Activated naive CD4-positive, alpha-beta T cell (primary cell): ENCODE data around the gene PRKCD.
A peak's percentile ranks its signal among the peaks of the same experiment; 100 is the strongest.

ENCODE experiments used
- DNase-seq, 4 experiments: peaks; one replicate each; lab custom pipeline; 2025; lab: John Stamatoyannopoulos, UW

Gene PRKCD

DNA sequence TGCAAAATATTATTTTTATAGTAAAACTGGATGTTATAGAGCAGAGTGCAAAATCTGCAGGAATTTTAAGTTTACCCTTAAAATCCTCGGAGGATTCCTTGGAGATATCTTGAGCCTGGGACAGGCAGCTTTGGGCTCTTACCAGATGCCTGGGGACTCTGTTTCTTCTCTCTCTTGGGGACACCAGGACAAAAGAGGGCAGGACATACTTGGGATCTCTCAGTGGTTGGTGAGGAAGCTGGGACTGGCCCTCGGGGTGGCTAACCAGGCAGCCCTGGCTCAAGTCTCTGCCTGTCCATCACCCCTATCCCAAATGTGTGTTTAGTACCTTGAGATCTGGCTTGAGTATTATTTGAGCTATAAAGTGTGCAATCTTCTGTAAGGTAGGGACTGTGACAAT, 56.2 kb downstream of the PRKCD start:
- no peak for DNase-seq

GRCh38 chr3:53218131-53218530, 57.1 kb downstream of the PRKCD start:
- no peak for DNase-seq

GRCh38 chr3:53219895-53220483, 59.0 kb downstream of the PRKCD start:
- peak; percentile 29 to 64 (median 53) for DNase-seq

DNA sequence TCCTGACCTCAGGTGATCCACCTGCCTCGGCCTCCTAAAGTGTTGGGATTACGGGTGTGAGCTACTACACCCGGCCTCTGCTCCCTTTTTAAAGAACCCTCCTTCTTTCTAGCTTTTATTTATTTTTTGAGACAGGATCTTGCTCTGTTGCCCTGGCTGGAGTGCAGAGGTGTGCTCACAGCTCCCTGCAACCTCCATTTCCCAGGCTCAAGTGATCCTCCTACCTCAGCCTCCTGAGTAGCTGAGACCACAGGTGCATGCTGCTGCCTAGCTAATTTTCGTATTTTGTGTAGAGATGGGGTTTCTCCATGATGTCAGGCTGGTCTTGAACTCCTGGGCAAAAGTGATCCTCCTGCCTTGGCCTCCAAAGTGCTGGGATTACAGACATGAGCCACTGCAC, 60.3 kb downstream of the PRKCD start:
- no peak for DNase-seq

GRCh38 chr3:53221827-53222182, 60.8 kb downstream of the PRKCD start:
- DNase-seq = no peak

DNA sequence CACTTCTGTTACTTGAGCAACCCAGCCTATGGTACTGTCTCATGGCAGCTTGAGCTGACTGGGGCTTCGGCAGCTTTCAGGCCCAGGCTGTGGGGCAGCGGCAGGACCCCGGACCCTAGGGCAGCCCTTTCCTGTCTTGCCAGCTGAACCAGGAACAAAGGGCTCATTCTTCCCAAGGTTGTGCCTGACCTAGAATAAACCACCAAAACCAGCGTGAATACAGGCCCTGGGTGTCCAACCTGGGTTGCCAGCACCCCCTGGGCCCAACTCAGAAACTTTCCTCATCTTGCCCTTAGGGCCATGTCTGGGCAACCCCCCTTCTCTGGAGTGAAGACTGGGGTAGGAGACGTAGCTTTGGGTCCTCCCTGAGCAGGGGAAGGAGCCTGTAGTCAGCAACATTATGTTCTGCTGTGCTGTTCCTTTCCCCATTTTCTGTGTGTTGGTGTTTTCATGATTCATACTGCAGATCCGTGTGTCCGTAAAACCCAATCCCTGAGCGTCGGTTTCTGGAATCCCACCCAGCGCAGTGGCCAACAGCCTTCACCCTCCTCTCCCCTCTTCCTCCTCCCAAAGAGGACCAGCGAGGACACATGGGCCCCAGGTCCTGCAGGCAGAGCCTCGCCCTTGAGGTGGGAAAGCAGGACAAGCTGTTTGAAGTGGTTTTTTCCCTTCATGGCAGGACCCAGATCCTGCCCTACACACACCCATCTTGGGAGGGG, 61.3 kb downstream of the PRKCD start:
- DNase-seq = no peak

GRCh38 chr3:53223025-53223424, 62.0 kb downstream of the PRKCD start:
- no peak for DNase-seq

- no peak for DNase-seq
Observed at GRCh38 chr3:53223541-53223966, 62.5 kb downstream of the PRKCD start.

DNA sequence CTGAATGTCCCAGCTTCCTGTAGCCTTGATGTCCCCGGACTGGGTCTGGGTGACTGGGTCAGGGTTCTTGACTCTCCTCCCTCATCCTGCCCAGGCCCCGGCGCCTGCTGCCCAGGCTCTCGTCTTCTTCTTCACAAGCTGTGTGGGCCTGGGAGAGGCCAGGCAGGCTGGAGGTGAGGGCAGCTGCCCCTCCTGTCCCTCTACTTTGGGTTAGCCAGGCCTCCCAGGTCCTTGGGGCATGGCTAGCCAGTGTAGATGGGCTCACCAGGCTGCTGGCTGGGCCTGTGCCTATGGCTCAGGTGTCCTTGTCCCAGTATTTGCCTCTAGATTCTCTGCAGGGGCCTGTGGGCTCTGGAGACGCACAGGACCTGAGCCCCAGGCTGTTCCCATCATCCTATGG, 63.0 kb downstream of the PRKCD start:
- DNase-seq = no peak

DNA sequence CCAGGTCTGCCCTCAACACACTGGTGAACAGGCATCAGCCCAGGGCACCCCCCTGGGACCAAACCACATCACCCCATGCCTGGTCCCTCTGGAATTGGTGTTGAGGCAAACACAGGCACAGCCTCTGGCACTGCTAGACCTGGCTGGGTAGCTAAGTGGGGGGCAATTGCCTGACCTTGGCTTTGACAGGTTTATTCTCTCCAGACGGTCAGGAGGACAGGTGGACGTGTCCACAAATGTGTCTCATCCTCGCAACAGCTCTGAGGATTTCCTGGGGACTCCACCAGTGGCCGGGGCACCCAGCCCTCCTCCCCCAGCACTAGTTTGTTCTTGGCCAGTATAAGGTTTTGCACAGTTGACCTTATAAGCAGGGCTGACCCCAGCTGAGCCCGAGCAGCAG, 63.5 kb downstream of the PRKCD start:
- no peak for DNase-seq

GRCh38 chr3:53225181-53225580, 64.2 kb downstream of the PRKCD start:
- no peak for DNase-seq

GRCh38 chr3:53225651-53226050, 64.6 kb downstream of the PRKCD start:
- DNase-seq = no peak

DNA sequence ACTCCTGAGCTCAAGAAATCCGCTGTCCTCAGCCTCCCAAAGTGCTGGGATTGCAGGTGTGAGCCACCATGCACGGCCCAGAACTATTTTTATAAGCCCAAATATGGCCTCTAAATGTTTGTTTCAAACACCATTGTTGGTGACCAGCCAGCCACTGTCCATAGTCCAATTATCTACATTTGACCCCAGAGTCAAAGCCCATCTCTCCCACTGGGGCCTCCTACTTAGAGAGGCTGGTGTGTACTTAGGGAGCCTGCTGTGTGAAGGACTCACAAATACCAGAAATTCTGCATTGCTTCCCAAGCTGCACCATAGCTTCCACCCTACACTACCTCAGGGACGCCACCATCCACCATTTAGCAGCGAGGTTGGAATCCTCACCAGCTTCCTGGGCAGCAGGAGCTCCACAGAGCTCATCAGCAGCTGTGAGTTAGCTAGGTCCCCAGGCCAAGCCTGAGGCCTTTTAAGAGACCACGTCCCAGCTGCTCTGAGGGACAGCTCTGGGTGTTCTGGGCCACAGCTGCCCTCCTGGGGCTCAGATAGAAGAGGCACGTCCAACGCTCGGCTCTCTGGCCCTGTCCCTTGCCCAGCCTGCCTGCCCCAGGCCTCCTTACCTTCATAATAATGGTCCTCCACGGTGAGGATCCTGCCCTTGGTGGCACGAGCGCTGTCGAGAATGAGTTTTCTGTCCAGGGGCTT, 65.3 kb downstream of the PRKCD start:
- no peak for DNase-seq

- DNase-seq = no peak
Observed at GRCh38 chr3:53226841-53227407, 65.9 kb downstream of the PRKCD start.

DNA sequence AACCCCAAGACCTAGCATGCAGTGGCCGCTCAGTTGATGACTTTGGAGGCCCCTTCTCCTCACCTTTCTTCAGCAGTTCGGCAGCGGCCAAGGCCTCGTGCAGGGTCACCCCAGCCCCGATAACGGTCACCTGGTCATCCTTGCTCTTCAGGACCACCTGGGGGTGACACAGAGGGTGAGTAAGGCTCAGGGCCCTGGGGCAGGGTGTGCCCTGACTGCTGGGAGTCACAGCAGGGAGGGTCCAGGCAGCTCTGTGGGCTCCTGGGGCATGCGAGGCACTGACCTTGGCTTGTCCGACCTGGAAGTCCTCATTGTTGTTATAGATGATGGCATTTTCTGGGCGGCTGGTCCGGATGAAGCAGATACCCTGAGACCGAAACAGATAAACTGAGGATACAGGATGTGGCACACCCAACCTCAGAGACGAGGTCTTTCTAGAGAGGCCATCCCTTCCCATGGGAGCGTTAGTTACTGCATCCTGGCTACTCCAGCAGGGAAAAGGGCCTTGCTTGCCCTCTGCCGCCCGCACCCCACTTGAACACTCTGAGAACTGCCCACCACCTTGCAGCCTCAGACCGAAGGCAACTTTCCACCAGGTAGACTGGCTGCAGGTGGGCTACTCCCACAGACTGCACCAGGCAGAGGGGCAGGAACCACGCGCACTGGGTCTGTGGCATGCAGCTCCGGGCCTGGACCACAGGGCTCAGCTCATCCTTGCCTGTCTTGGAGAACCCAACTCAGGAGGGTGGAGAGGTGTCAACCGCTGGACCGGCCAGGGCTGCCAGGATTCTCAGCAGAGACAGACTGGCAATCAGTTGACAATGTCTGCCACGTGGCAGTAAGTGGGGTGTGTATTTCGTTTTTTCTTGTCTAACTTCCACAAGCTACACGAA, 67.2 kb downstream of the PRKCD start:
- DNase-seq = no peak

- no peak for DNase-seq
Observed at GRCh38 chr3:53229171-53229570, 68.2 kb downstream of the PRKCD start.

GRCh38 chr3:53229606-53230005, 68.6 kb downstream of the PRKCD start:
- DNase-seq = no peak

DNA sequence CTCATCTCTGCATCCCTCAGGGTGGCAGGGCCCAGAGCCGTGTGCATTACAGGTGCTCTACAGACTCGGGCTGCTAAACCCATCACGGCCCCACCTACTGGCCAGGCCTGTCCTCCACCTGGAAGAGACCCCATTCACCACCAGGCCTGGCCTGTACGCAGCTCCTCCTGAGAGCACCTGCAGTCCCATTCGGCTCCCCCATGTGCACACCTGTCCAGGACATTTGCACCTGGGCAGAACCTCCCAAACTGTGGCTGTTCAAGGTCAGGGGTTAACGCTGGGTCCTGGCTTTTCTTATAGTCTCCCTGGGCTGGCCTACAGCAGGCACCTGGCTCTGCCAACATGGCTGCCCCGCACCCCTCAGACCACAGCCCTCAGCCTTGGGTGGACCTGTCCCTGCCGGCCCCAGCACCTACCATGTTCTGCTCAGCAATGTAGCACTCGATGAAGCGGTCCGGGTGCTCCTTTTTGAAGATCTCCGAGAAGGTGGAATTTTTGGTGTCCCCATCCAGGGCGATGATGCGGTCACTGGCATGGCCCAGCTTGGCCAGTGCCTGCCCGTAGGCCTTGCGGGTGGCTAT, 69.1 kb downstream of the PRKCD start:
- DNase-seq = no peak

- no peak for DNase-seq
Observed at GRCh38 chr3:53230789-53231188, 69.8 kb downstream of the PRKCD start.

- no peak for DNase-seq
Observed at GRCh38 chr3:53231532-53232511, 70.8 kb downstream of the PRKCD start.
